WERI-Rb-1 (cell line): ENCODE measurements around the gene SNCAIP.

Experiments used
- DNase-seq: peaks from one replicate; pipeline ENCODE4 v3.0.0-alpha.2; 2020
- H3K27ac ChIP-seq: fragments of 250-450 bp; sonication (Bioruptor Pico); 2 replicates; pipeline ENCODE4 v1.5.1; 2020; ENCODE audit warnings: mild to moderate bottlenecking, moderate library complexity
- H3K27me3 ChIP-seq: fragments of 250-450 bp; sonication (Bioruptor Pico); 2 replicates; pipeline ENCODE4 v1.5.1; 2021; ENCODE audit warnings: mild to moderate bottlenecking, low read depth, moderate library complexity; ENCODE audit not compliant: insufficient read depth, severe bottlenecking
- H3K36me3 ChIP-seq: fragments of 250-450 bp; sonication (Bioruptor Pico); 2 replicates; pipeline ENCODE4 v1.5.1; 2020; ENCODE audit warnings: mild to moderate bottlenecking, moderate library complexity
- H3K4me3 ChIP-seq: 2 replicates; pipeline ENCODE4 v1.5.1; 2011; ENCODE audit warnings: low read depth, mild to moderate bottlenecking, control low read depth, low read length
- H3K9me3 ChIP-seq: fragments of 250-450 bp; sonication (Bioruptor Pico); 2 replicates; pipeline ENCODE4 v1.5.1; 2021; ENCODE audit warnings: mild to moderate bottlenecking, moderate library complexity; ENCODE audit not compliant: severe bottlenecking
- TF ChIP-seq, protein P1 (sequence below): IDR thresholded peaks from 2 replicates; pipeline ENCODE4 v1.5.1; 2011; ENCODE audit warnings: low read depth, mild to moderate bottlenecking, control low read depth, inconsistent platforms, low read length

Gene SNCAIP

GRCh38 chr5:122471031-122471751 is 159.2 kb downstream of the SNCAIP start:
- TF ChIP-seq, protein P1, sequence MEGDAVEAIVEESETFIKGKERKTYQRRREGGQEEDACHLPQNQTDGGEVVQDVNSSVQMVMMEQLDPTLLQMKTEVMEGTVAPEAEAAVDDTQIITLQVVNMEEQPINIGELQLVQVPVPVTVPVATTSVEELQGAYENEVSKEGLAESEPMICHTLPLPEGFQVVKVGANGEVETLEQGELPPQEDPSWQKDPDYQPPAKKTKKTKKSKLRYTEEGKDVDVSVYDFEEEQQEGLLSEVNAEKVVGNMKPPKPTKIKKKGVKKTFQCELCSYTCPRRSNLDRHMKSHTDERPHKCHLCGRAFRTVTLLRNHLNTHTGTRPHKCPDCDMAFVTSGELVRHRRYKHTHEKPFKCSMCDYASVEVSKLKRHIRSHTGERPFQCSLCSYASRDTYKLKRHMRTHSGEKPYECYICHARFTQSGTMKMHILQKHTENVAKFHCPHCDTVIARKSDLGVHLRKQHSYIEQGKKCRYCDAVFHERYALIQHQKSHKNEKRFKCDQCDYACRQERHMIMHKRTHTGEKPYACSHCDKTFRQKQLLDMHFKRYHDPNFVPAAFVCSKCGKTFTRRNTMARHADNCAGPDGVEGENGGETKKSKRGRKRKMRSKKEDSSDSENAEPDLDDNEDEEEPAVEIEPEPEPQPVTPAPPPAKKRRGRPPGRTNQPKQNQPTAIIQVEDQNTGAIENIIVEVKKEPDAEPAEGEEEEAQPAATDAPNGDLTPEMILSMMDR = no peak
- no peak for DNase-seq
- Histone ChIP-seq H3K27me3 (no peaks in the 10 kb centered on the region), H3K4me3 (no peak overlapping the region), H3K36me3 (no peaks in the 10 kb centered on the region), H3K27ac (no peak overlapping the region), H3K9me3 (no peaks in the 10 kb centered on the region)

GRCh38 chr5:122471752-122472061 is 159.7 kb downstream of the SNCAIP start:
- Histone ChIP-seq H3K4me3 (no peak overlapping the region), H3K9me3 (no peaks in the 10 kb centered on the region), H3K27me3 (no peaks in the 10 kb centered on the region)

GRCh38 chr5:122473138-122473843 is 161.3 kb downstream of the SNCAIP start:
- no peaks in the 10 kb centered on the region for H3K9me3 ChIP-seq
- no peak overlapping the region for H3K4me3 ChIP-seq
- H3K27me3 ChIP-seq = no peaks in the 10 kb centered on the region
- no peak for DNase-seq
- no peak overlapping the region for H3K27ac ChIP-seq
- no peaks in the 10 kb centered on the region for H3K36me3 ChIP-seq
- TF ChIP-seq, protein P1 = no peak

More at GRCh38 chr5:122471752-122472061, 159.7 kb downstream of the SNCAIP start:
- Histone ChIP-seq H3K27ac (no peak overlapping the region), H3K36me3 (no peaks in the 10 kb centered on the region)
- TF ChIP-seq, protein P1 = no peak
- no peak for DNase-seq

- H3K4me3 ChIP-seq = no peak overlapping the region
- no peaks in the 10 kb centered on the region for H3K9me3 ChIP-seq
- H3K36me3 ChIP-seq = no peaks in the 10 kb centered on the region
- TF ChIP-seq, protein P1 = no peak
- no peaks in the 10 kb centered on the region for H3K27me3 ChIP-seq
- no peak for DNase-seq
- no peak overlapping the region for H3K27ac ChIP-seq
Measured at GRCh38 chr5:122473941-122474340, 161.9 kb downstream of the SNCAIP start.

GRCh38 chr5:122478741-122479442 is 166.9 kb downstream of the SNCAIP start:
- H3K9me3 ChIP-seq = no peaks in the 10 kb centered on the region
- H3K27ac ChIP-seq = no peak overlapping the region
- no peak for DNase-seq
- no peaks in the 10 kb centered on the region for H3K27me3 ChIP-seq
- no peaks in the 10 kb centered on the region for H3K36me3 ChIP-seq
- no peak overlapping the region for H3K4me3 ChIP-seq
- TF ChIP-seq, protein P1 = no peak
